ENCODE results near the gene WDFY4. TPM values are rescaled to one million over a fixed set of nuclear protein-coding genes. Genes with fewer than 3 reads are reported as not detected.

WDFY4 gene
- total and polyA plus RNA-seq, 11 donors = 0.46 to 19.8 (median 1.0) TPM

DNA sequence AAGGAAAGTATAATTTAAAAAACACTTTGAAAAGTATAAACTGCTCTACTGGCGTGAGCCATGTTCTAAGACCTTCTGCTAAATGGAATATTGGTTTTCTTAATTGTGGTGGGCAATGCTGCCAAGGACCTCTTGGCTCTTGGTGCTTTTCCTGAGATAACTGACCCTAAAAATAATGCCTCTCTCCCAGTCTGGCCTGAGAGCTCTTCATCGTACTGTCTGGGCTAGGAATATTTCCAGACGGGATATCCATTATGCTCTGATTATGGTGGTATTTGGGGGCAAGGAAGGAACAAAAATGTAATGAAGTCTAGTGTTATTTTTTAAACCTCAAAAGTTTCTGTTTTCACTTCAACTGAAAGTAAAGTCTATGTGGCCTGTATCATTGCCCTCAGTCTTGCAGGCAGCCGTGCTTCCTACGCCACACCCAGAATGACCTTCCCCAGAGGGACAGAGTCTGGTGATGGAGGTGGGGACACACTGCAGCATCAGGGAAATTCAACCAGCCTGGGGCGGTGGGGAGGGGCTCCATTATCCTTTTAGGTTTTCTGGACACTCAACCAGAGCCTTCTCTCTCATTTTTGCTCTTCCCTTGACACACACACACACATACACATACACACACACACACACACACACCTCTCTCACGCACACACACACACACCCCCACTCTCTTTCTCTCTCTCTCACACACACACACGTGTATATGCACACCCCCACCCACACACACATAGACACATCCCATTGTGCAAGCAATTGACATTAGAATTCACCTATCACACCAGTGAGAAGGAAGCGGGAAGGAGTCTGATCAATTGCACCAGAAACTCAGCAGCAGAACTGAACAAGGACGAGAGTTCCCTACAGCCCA is 155.4 kb downstream of the WDFY4 start:
- H3K27ac ChIP-seq = peak overlapping the region in 5 of 12 donors; percentile 7 to 58 (median 40)
- no peaks in the 10 kb centered on the region for H3K9me3 ChIP-seq
- H3K4me3 ChIP-seq = no peak overlapping the region
- intact Hi-C loops (cut with DNase I) = loop anchor here in 1 of 10 donors (10.0 kb wide), 1 partner anchor 165 kb away; no protein-coding TSS in a partner anchor
- peaks cover 0 to 6% (median 0%) of the 10 kb centered on the region in 9 donors for H3K36me3 ChIP-seq
- ATAC-seq (peak in 2 of 4 donors; percentile 60 to 72), DNase-seq (no peak)
- TF ChIP-seq, protein P1, sequence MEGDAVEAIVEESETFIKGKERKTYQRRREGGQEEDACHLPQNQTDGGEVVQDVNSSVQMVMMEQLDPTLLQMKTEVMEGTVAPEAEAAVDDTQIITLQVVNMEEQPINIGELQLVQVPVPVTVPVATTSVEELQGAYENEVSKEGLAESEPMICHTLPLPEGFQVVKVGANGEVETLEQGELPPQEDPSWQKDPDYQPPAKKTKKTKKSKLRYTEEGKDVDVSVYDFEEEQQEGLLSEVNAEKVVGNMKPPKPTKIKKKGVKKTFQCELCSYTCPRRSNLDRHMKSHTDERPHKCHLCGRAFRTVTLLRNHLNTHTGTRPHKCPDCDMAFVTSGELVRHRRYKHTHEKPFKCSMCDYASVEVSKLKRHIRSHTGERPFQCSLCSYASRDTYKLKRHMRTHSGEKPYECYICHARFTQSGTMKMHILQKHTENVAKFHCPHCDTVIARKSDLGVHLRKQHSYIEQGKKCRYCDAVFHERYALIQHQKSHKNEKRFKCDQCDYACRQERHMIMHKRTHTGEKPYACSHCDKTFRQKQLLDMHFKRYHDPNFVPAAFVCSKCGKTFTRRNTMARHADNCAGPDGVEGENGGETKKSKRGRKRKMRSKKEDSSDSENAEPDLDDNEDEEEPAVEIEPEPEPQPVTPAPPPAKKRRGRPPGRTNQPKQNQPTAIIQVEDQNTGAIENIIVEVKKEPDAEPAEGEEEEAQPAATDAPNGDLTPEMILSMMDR (IDR thresholded peaks at IDR 0.05) = no peak
- TF ChIP-seq POLR2A (IDR thresholded peaks at IDR 0.05) = no peak
- H3K27me3 ChIP-seq = no peaks in the 10 kb centered on the region
- peaks cover 3 to 26% (median 14%) of the 10 kb centered on the region in 12 donors for H3K4me1 ChIP-seq
- 51 to 64% (median 56%) methylated on average over 10 of the region's 10 CpGs for WGBS, 4 donors

DNA sequence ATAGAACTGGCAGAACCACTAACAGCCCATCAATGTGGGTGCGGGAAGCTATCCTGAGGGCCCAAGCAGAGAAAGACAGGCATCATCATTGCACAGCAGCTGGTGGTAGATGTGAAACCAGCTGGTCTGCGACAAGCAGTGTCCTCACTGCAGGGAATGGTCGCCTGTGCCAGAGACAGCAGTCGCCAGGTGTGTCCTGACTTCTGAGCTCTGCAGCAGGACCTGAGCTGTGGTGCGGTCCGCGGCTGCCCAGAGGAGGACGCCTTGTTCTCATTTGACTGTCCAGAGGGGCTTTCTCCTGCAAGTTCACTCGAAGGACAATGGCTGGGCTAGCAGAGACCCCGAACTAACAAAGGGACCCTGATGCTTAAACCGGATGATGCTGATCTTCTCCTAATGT is 157.6 kb downstream of the WDFY4 start:
- TF ChIP-seq POLR2A (IDR thresholded peaks at IDR 0.05) = no peak
- TF ChIP-seq, protein P1 (IDR thresholded peaks at IDR 0.05) = no peak
- 93 to 98% (median 95%) methylated on average over 9 to 11 of the region's 11 CpGs for WGBS, 4 donors
- Histone ChIP-seq H3K9me3 (no peaks in the 10 kb centered on the region), H3K27ac (no peak overlapping the region), H3K4me1 (peaks cover 3 to 26% (median 14%) of the 10 kb centered on the region in 12 donors), H3K27me3 (no peaks in the 10 kb centered on the region), H3K4me3 (no peak overlapping the region), H3K36me3 (no peaks in the 10 kb centered on the region)
- no peak for DNase-seq
- ATAC-seq = no peak
- intact Hi-C loops (cut with DNase I) = no loop called here

DNA sequence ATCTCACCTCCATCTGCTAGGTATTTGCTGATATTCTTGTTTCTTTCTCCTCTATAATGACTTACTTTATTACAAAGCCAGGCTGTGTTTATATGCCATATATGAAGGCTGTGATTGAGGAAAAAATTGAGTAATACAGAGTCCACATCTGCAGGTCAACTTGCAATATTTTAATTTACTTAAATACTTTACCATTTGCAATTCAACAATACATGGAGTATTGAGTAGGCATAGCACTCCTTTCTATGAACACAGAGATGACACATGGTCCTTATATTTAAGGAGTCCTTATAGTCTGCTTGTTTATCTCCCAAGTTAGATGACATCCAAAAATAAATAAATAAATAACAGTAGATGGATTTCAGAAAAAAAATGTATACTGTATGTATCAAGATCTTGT is 158.5 kb downstream of the WDFY4 start:
- TF ChIP-seq, protein P1 (IDR thresholded peaks at IDR 0.05) = no peak
- no peak for TF ChIP-seq POLR2A (IDR thresholded peaks at IDR 0.05)
- no peaks in the 10 kb centered on the region for H3K36me3 ChIP-seq
- no peak overlapping the region for H3K27ac ChIP-seq
- H3K4me1 ChIP-seq = peaks cover 3 to 23% (median 14%) of the 10 kb centered on the region in 12 donors
- intact Hi-C loops (cut with DNase I) = no loop called here
- no peak for DNase-seq
- no peak for ATAC-seq
- H3K9me3 ChIP-seq = no peaks in the 10 kb centered on the region
- no peak overlapping the region for H3K4me3 ChIP-seq
- H3K27me3 ChIP-seq = no peaks in the 10 kb centered on the region

DNA sequence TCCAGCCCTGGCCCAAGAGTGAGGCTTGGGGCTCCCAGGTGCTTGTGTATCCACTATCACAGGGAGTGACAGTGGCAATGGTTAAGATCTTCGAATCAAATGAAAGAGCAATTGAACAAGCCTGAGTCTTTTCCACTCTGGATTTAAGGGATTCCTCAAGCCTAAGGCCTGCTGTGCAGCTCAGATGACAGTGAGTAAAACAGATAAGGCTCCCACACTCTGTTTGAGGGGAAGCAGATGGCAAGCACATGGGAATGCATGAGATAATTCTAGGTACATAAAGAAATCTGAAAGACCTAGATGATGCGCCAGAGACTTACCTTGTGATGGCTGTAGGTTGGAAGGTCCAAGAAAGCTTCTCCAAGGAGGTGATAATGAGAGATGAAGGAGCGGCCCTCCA is 159.9 kb downstream of the WDFY4 start:
- ATAC-seq (no peak), DNase-seq (no peak)
- intact Hi-C loops (cut with DNase I) = no loop called here
- peaks cover 0 to 9% (median 5%) of the 10 kb centered on the region in 12 donors for H3K4me1 ChIP-seq
- H3K27ac ChIP-seq = no peak overlapping the region
- H3K9me3 ChIP-seq = no peaks in the 10 kb centered on the region
- no peaks in the 10 kb centered on the region for H3K27me3 ChIP-seq
- TF ChIP-seq POLR2A (IDR thresholded peaks at IDR 0.05) = no peak
- TF ChIP-seq, protein P1 (IDR thresholded peaks at IDR 0.05) = no peak
- WGBS, 4 donors = 84 to 92% (median 88%) methylated on average over 3 of the region's 3 CpGs
- H3K36me3 ChIP-seq = peaks cover 0 to 5% (median 0%) of the 10 kb centered on the region in 9 donors
- H3K4me3 ChIP-seq = no peak overlapping the region
